ENCODE results near the gene PRDM2.

DNA sequence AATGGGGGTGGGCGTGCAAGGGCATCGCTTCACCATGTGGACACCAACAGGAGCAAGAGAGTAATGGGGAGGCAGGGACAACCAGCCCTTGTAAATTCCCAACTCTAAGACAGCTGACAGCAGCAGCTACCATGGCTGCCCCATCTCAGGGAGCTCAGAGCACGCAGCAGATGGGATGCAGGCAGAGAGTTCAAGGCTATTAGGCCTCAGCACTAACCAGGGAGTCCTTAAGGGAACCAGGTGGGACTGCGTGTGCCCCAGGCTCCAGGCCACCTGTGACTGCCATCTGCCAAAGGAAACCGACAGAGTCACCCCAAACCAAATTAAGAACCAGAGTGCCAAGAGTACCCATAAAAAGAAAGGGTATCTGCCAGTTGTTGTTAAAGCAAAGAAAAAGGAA, 33.7 kb upstream of the PRDM2 start:
- TF ChIP-seq, protein P1, sequence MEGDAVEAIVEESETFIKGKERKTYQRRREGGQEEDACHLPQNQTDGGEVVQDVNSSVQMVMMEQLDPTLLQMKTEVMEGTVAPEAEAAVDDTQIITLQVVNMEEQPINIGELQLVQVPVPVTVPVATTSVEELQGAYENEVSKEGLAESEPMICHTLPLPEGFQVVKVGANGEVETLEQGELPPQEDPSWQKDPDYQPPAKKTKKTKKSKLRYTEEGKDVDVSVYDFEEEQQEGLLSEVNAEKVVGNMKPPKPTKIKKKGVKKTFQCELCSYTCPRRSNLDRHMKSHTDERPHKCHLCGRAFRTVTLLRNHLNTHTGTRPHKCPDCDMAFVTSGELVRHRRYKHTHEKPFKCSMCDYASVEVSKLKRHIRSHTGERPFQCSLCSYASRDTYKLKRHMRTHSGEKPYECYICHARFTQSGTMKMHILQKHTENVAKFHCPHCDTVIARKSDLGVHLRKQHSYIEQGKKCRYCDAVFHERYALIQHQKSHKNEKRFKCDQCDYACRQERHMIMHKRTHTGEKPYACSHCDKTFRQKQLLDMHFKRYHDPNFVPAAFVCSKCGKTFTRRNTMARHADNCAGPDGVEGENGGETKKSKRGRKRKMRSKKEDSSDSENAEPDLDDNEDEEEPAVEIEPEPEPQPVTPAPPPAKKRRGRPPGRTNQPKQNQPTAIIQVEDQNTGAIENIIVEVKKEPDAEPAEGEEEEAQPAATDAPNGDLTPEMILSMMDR (conservative IDR thresholded peaks at IDR 0.05; ENCODE audit: low read depth, low read length): no peak
- no peak for TF ChIP-seq EZH2 (IDR thresholded peaks at IDR 0.05; ENCODE audit: borderline replicate concordance, low read depth, low read length, poor library complexity, severe bottlenecking)
